ENCODE results near the gene STIP1.
A peak's percentile ranks its signal among the peaks of the same experiment; 100 is the strongest.

Gene STIP1

GRCh38 chr11:64185693-64186491 lies at the start of gene STIP1:
Gene STIP1, plus strand, starts transcription at chr11:64186171. Its CDS starts 91 bp downstream, at chr11:64186262.
- peak; percentile 100 for DNase-seq

- no peak for DNase-seq
Measured at GRCh38 chr11:64136765-64137441, 49.1 kb upstream of the STIP1 start.

- DNase-seq = no peak
Measured at GRCh38 chr11:64138398-64138797, 47.6 kb upstream of the STIP1 start.

- no peak for DNase-seq
Measured at GRCh38 chr11:64139049-64139448, 46.9 kb upstream of the STIP1 start.

- no peak for DNase-seq
Measured at GRCh38 chr11:64140082-64140481, 45.9 kb upstream of the STIP1 start.

GRCh38 chr11:64141081-64141783 lies 44.7 kb upstream of the STIP1 start:
- DNase-seq = no peak

GRCh38 chr11:64144587-64145472 lies 41.1 kb upstream of the STIP1 start:
- DNase-seq = no peak

GRCh38 chr11:64146036-64146955 lies 39.7 kb upstream of the STIP1 start:
- DNase-seq = peak; percentile 38

- DNase-seq = peak; percentile 69
Measured at GRCh38 chr11:64148226-64148916, 37.6 kb upstream of the STIP1 start.

- DNase-seq = no peak
Measured at GRCh38 chr11:64148917-64149617, 36.9 kb upstream of the STIP1 start.

- DNase-seq = no peak
Measured at GRCh38 chr11:64150051-64150450, 35.9 kb upstream of the STIP1 start.

- no peak for DNase-seq
Measured at GRCh38 chr11:64150481-64151239, 35.3 kb upstream of the STIP1 start.

- no peak for DNase-seq
Measured at GRCh38 chr11:64151337-64151736, 34.6 kb upstream of the STIP1 start.

- DNase-seq = peak; percentile 37
Measured at GRCh38 chr11:64152841-64153691, 32.9 kb upstream of the STIP1 start.

- DNase-seq = no peak
Measured at GRCh38 chr11:64153812-64154211, 32.2 kb upstream of the STIP1 start.

GRCh38 chr11:64156235-64157011 lies 29.5 kb upstream of the STIP1 start:
- DNase-seq = no peak

- DNase-seq = no peak
Measured at GRCh38 chr11:64157631-64158394, 28.2 kb upstream of the STIP1 start.

Data from NCI-H146 (cell line).